ENCODE results near the gene REEP1. TPM values are rescaled to one million over a fixed set of nuclear protein-coding genes. Genes with fewer than 3 reads are reported as not detected.

The REEP1 gene
- polyA plus RNA-seq, 1 experiment: 0.10 TPM

DNA sequence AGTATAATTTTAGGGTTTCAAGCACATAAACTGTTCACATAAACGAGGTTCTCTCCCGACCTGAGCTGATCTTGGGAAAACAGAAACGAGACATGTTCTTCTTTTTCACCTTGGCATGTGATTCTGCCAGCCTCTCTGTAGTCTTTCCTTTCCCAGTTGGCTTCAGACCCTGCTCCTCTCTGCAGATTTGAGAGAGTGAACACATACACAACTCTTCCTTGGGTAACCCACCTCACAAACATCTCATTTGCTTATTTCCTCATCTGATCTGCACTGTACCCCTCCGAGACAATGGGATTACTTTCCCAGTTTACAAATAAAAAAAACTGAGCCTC is 46.1 kb downstream of the REEP1 start:
- H3K27me3 ChIP-seq (ENCODE audit: control insufficient read depth, insufficient read depth, low read length): peaks cover 14% of the 10 kb centered on the region
- TF ChIP-seq, protein P1, sequence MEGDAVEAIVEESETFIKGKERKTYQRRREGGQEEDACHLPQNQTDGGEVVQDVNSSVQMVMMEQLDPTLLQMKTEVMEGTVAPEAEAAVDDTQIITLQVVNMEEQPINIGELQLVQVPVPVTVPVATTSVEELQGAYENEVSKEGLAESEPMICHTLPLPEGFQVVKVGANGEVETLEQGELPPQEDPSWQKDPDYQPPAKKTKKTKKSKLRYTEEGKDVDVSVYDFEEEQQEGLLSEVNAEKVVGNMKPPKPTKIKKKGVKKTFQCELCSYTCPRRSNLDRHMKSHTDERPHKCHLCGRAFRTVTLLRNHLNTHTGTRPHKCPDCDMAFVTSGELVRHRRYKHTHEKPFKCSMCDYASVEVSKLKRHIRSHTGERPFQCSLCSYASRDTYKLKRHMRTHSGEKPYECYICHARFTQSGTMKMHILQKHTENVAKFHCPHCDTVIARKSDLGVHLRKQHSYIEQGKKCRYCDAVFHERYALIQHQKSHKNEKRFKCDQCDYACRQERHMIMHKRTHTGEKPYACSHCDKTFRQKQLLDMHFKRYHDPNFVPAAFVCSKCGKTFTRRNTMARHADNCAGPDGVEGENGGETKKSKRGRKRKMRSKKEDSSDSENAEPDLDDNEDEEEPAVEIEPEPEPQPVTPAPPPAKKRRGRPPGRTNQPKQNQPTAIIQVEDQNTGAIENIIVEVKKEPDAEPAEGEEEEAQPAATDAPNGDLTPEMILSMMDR (IDR thresholded peaks at IDR 0.05; ENCODE audit: low read depth, low read length): no peak
- H3K27ac ChIP-seq (ENCODE audit: low read depth, low read length): no peak overlapping the region
- POLR2A ChIA-PET: no interaction called here
- CTCF ChIA-PET: no interaction called here
- no peaks in the 10 kb centered on the region for H3K9me3 ChIP-seq (ENCODE audit: control insufficient read depth, insufficient read depth, low read length)
- H3K4me3 ChIP-seq (ENCODE audit: low read depth, low read length): no peak overlapping the region
- DNase-seq (ENCODE audit: low read depth, low spot score): no peak

DNA sequence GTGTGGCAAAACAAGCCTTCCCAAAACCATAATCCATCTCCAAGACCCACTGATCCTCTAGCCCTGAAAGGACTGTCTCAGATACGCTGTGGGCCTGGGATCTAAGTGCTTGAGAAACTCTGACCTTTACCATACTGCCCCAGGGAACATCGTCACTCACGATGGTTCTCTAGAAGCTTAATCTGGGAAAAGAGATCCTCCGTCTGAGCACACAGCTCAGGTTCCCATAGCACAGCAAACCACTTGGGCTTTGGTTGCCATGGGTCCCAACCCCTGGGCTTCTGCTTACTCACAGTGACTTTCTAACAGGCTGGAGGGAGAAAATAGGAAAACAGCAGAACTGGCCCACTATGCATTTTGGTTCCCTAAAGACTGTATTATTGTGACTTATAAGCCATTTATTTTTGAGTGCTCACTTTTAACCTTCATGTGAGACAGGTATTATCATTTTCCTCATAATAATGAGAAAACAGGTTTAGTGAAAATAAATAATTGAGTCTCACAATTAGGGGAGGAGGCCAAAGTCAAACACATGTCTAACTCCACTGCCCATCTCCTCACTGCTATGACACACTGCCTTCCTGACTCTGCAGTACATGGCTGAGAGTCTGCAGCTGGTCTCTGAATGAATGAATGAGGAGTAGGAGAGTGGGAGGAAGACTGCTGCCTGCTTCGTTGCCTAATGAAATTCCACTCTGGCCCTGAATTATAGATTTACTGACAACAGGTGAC is 46.7 kb downstream of the REEP1 start:
- TF ChIP-seq, protein P1 (IDR thresholded peaks at IDR 0.05; ENCODE audit: low read depth, low read length): no peak
- DNase-seq (ENCODE audit: low read depth, low spot score): no peak
- CTCF ChIA-PET: no interaction called here
- POLR2A ChIA-PET: no interaction called here
- H3K27me3 ChIP-seq (ENCODE audit: control insufficient read depth, insufficient read depth, low read length): peaks cover 19% of the 10 kb centered on the region
- no peak overlapping the region for H3K4me3 ChIP-seq (ENCODE audit: low read depth, low read length)
- no peaks in the 10 kb centered on the region for H3K9me3 ChIP-seq (ENCODE audit: control insufficient read depth, insufficient read depth, low read length)
- no peak overlapping the region for H3K27ac ChIP-seq (ENCODE audit: low read depth, low read length)

DNA sequence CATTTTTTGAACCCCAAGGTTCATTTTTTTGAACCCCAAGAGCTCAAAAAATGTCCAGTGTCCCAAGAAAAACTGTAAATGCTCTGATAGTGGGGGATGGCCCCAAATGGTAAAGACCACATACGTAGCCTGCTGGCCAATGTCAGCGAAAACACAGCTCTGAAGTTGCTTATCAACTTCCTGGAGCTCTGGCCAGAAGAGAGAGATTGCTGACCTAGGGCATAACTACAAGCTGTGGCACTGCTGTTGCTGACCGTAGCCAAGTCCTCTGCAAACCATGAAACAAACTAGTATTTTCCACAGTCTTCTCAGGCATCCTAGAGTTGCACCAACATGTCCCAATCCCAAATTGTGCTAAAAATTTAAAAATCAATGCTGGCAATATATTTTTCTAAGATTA is 50.9 kb downstream of the REEP1 start:
- CTCF ChIA-PET: no interaction called here
- POLR2A ChIA-PET: no interaction called here
- Histone ChIP-seq H3K9me3 (ENCODE audit: control insufficient read depth, insufficient read depth, low read length) (no peaks in the 10 kb centered on the region), H3K27me3 (ENCODE audit: control insufficient read depth, insufficient read depth, low read length) (peaks cover 28% of the 10 kb centered on the region), H3K27ac (ENCODE audit: low read depth, low read length) (no peak overlapping the region), H3K4me3 (ENCODE audit: low read depth, low read length) (no peak overlapping the region)
- DNase-seq (ENCODE audit: low read depth, low spot score): no peak
- TF ChIP-seq, protein P1 (IDR thresholded peaks at IDR 0.05; ENCODE audit: low read depth, low read length): no peak

DNA sequence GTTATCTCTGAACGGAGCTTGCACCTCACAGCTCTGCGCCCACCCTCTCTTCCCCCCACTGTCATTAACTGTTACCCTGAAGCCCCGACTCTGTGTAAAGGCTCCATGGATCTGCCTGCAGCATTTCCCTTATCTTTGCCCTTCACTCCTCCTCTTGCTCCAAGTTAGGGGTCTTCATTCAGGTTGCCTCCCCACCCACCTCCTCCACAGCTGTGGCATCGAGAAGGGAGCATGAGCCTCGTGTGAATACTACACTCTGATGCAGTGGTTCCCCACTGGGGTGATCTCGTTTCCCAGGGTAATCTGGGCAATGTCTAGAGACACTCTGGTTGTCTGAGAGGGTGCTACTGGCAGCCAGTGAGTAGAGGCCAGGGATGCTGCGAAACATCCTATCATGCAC is 51.4 kb downstream of the REEP1 start:
- Histone ChIP-seq H3K9me3 (ENCODE audit: control insufficient read depth, insufficient read depth, low read length) (no peaks in the 10 kb centered on the region), H3K27me3 (ENCODE audit: control insufficient read depth, insufficient read depth, low read length) (peaks cover 26% of the 10 kb centered on the region), H3K27ac (ENCODE audit: low read depth, low read length) (no peak overlapping the region), H3K4me3 (ENCODE audit: low read depth, low read length) (no peak overlapping the region)
- POLR2A ChIA-PET: no interaction called here
- CTCF ChIA-PET: interaction anchor here (1.0 kb wide), 1 partner anchor 65 kb away, joined by 3 read pairs; no protein-coding TSS in a partner anchor
- no peak for DNase-seq (ENCODE audit: low read depth, low spot score)
- TF ChIP-seq, protein P1 (IDR thresholded peaks at IDR 0.05; ENCODE audit: low read depth, low read length): no peak

DNA sequence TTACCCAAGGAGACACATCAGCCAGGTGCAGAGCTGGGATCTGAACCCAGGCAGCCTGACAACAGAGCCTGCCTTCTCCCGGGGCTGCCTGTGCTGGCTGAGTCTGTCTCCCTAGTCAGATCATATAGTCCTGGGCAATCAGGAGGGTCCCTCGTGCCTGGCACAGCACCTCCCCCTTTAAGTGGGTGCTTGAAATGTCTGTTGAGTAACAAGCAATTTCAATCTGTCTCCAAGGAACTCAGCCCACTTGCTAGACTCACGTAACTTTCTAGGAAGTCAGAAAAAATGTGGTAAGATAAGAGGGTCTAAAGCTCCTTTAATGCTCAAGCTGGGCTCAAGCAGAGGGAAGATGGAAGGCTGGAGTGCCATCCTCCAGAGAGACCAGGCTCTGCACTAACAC is 51.9 kb downstream of the REEP1 start:
- no peak overlapping the region for H3K4me3 ChIP-seq (ENCODE audit: low read depth, low read length)
- TF ChIP-seq, protein P1 (IDR thresholded peaks at IDR 0.05; ENCODE audit: low read depth, low read length): no peak
- no peaks in the 10 kb centered on the region for H3K9me3 ChIP-seq (ENCODE audit: control insufficient read depth, insufficient read depth, low read length)
- H3K27me3 ChIP-seq (ENCODE audit: control insufficient read depth, insufficient read depth, low read length): peaks cover 28% of the 10 kb centered on the region
- no peak overlapping the region for H3K27ac ChIP-seq (ENCODE audit: low read depth, low read length)
- CTCF ChIA-PET: interaction anchor here (1.0 kb wide), 1 partner anchor 65 kb away, joined by 3 read pairs; no protein-coding TSS in a partner anchor
- no peak for DNase-seq (ENCODE audit: low read depth, low spot score)
- POLR2A ChIA-PET: no interaction called here
